Measurements from ENCODE around the gene P2RX2. TPM values are rescaled to one million over a fixed set of nuclear protein-coding genes. Genes with fewer than 3 reads are reported as not detected.

P2RX2 gene
- total RNA-seq, 1 donor from 2014 or later: not detected

- H3K27me3 ChIP-seq: peaks cover 5% of the 10 kb centered on the region
- H3K4me3 ChIP-seq: no peak overlapping the region
- H3K27ac ChIP-seq: no peak overlapping the region
- TF ChIP-seq POLR2A (IDR thresholded peaks at IDR 0.05): no peak
- TF ChIP-seq POLR2AphosphoS5 (IDR thresholded peaks at IDR 0.05; ENCODE audit: insufficient read depth in 1 of 2, low read depth in 1 of 2): no peak
- TF ChIP-seq CTCF (IDR thresholded peaks at IDR 0.05): no peak
- no peak for DNase-seq (ENCODE audit: extremely low spot score in 2 of 2)
- H3K4me1 ChIP-seq: peaks cover 11% of the 10 kb centered on the region
- no peaks in the 10 kb centered on the region for H3K9me3 ChIP-seq
- intact Hi-C loops (cut with DNase I): loop anchor here (10.0 kb wide), 1 partner anchor 461 kb away; no protein-coding TSS in a partner anchor
- no peaks in the 10 kb centered on the region for H3K36me3 ChIP-seq
These were observed 3.0 kb upstream of the P2RX2 start for GRCh38 chr12:132615579-132616038.

GRCh38 chr12:132617135-132617701, 1.4 kb upstream of the P2RX2 start:
- H3K36me3 ChIP-seq: no peaks in the 10 kb centered on the region
- H3K27me3 ChIP-seq: peaks cover 5% of the 10 kb centered on the region
- no peak overlapping the region for H3K4me3 ChIP-seq
- DNase-seq (ENCODE audit: extremely low spot score in 2 of 2): no peak
- TF ChIP-seq POLR2A (IDR thresholded peaks at IDR 0.05) (no peak), POLR2AphosphoS5 (IDR thresholded peaks at IDR 0.05; ENCODE audit: insufficient read depth in 1 of 2, low read depth in 1 of 2) (no peak), CTCF (IDR thresholded peaks at IDR 0.05) (no peak)
- no peak overlapping the region for H3K27ac ChIP-seq
- peaks cover 13% of the 10 kb centered on the region for H3K4me1 ChIP-seq
- H3K9me3 ChIP-seq: no peaks in the 10 kb centered on the region
- intact Hi-C loops (cut with DNase I): loop anchor here (10.0 kb wide), 1 partner anchor 462 kb away; no protein-coding TSS in a partner anchor

- intact Hi-C loops (cut with DNase I): loop anchor here (10.0 kb wide), 1 partner anchor 463 kb away; no protein-coding TSS in a partner anchor
- no peak for DNase-seq (ENCODE audit: extremely low spot score in 2 of 2)
These were observed 524 bp upstream of the P2RX2 start for GRCh38 chr12:132617822-132618682.

GRCh38 chr12:132619071-132619385, 452 bp downstream of the P2RX2 start:
- H3K36me3 ChIP-seq: no peaks in the 10 kb centered on the region
- no peak overlapping the region for H3K4me3 ChIP-seq
- intact Hi-C loops (cut with DNase I): loop anchor here (10.0 kb wide), 1 partner anchor 464 kb away; no protein-coding TSS in a partner anchor
- no peaks in the 10 kb centered on the region for H3K9me3 ChIP-seq
- TF ChIP-seq POLR2AphosphoS5 (IDR thresholded peaks at IDR 0.05; ENCODE audit: insufficient read depth in 1 of 2, low read depth in 1 of 2) (no peak), POLR2A (IDR thresholded peaks at IDR 0.05) (no peak), CTCF (IDR thresholded peaks at IDR 0.05) (no peak)
- DNase-seq (ENCODE audit: extremely low spot score in 2 of 2): no peak
- H3K27ac ChIP-seq: no peak overlapping the region
- peaks cover 29% of the 10 kb centered on the region for H3K4me1 ChIP-seq
- peaks cover 5% of the 10 kb centered on the region for H3K27me3 ChIP-seq

More at GRCh38 chr12:132617822-132618682, 524 bp upstream of the P2RX2 start:
- no peak overlapping the region for H3K4me3 ChIP-seq
- peaks cover 5% of the 10 kb centered on the region for H3K27me3 ChIP-seq
- no peak overlapping the region for H3K27ac ChIP-seq
- no peaks in the 10 kb centered on the region for H3K36me3 ChIP-seq
- H3K4me1 ChIP-seq: peaks cover 21% of the 10 kb centered on the region
- TF ChIP-seq POLR2AphosphoS5 (IDR thresholded peaks at IDR 0.05; ENCODE audit: insufficient read depth in 1 of 2, low read depth in 1 of 2) (no peak), CTCF (IDR thresholded peaks at IDR 0.05) (no peak), POLR2A (IDR thresholded peaks at IDR 0.05) (no peak)
- no peaks in the 10 kb centered on the region for H3K9me3 ChIP-seq
